Central memory CD8-positive, alpha-beta T cell (primary cell): ENCODE results near the gene CD320.

Experiments
- ATAC-seq: fragments of 150-1000 bp; cut with Tn5 transposase; replicated peaks from 2 replicates; pipeline ENCODE4 v1.10.0; 2022; ENCODE audit warnings: mild to moderate bottlenecking, moderate FRiP score, moderate number of reproducible peaks; ENCODE audit not compliant: poor library complexity, severe bottlenecking; ENCODE audit errors: extremely low read depth
- DNase-seq, 2 donors: peaks; one replicate each; pipeline ENCODE4 v3.0.0; 2021; ENCODE audit warnings: low spot score in 2 of 2
- H3K27ac Mint-ChIP-seq: one replicate; pipeline ENCODE4 v1.8.0; 2022; ENCODE audit warnings: low read depth, mild to moderate bottlenecking, moderate library complexity, mixed read lengths
- H3K27me3 Mint-ChIP-seq: one replicate; pipeline ENCODE4 v1.8.0; 2022; ENCODE audit warnings: mixed read lengths
- H3K36me3 Mint-ChIP-seq: one replicate; pipeline ENCODE4 v1.8.0; 2022; ENCODE audit warnings: mild to moderate bottlenecking, moderate library complexity, mixed read lengths; ENCODE audit not compliant: insufficient read depth
- H3K4me1 Mint-ChIP-seq: one replicate; pipeline ENCODE4 v1.8.0; 2022; ENCODE audit warnings: mixed read lengths
- H3K4me3 Mint-ChIP-seq: one replicate; pipeline ENCODE4 v1.8.0; 2022; ENCODE audit warnings: mild to moderate bottlenecking, moderate library complexity, mixed read lengths
- H3K9me3 Mint-ChIP-seq: one replicate; pipeline ENCODE4 v1.8.0; 2022; ENCODE audit warnings: mixed read lengths

CD320 gene

GRCh38 chr19:8338835-8339234 is 30.7 kb upstream of the CD320 start:
- peaks cover 11% of the 10 kb centered on the region for H3K4me1 Mint-ChIP-seq
- ATAC-seq = no peak
- peaks cover 4% of the 10 kb centered on the region for H3K36me3 Mint-ChIP-seq
- H3K27me3 Mint-ChIP-seq = peaks cover 34% of the 10 kb centered on the region
- H3K9me3 Mint-ChIP-seq = no peaks in the 10 kb centered on the region
- H3K4me3 Mint-ChIP-seq = no peak overlapping the region
- DNase-seq = no peak
- H3K27ac Mint-ChIP-seq = no peak overlapping the region

DNA sequence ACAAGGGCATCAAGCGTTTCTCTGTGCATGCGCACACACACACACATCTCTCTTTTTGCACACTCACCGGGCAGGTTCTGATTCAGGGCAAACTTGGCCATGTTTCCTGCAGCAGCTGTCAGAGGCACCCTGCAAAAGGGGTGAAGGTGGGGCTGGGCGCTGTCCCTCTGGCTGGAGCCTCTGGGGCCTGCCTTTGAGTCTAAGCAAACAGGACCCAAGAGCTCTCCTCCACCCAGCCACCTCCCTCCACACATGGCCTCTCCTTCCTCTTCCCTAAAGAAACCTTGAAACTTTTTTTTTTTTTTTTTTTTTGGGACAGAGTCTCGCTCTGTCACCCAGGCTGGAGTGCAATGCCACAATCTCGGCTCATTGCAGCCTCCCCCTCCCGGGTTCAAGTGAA is 29.6 kb upstream of the CD320 start:
- no peak for DNase-seq
- no peak overlapping the region for H3K4me3 Mint-ChIP-seq
- H3K4me1 Mint-ChIP-seq = peaks cover 6% of the 10 kb centered on the region
- peaks cover 34% of the 10 kb centered on the region for H3K27me3 Mint-ChIP-seq
- peaks cover 4% of the 10 kb centered on the region for H3K36me3 Mint-ChIP-seq
- ATAC-seq = no peak
- H3K9me3 Mint-ChIP-seq = no peaks in the 10 kb centered on the region
- H3K27ac Mint-ChIP-seq = no peak overlapping the region

DNA sequence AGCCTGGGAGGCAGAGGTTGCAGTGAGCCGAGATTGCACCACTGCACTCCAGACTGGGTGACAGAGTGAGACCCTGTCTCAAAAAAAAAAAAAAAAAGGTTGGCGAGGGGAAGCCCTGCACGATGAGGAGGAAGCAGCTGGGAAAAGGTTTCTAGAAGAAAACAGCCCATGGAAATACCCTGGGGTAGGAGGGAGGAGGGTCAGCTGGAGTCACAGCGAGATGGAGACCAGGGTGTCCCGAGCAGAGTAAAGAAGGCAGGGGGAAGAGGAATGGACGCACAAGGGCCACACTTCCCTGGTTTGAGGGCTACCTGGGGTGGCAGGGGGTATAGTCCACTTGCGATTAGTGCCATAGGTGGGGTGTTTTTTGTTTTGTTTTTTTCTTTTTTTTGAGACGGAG is 28.5 kb upstream of the CD320 start:
- ATAC-seq (no peak), DNase-seq (no peak)
- Mint-ChIP-seq H3K4me1 (peaks cover 6% of the 10 kb centered on the region), H3K36me3 (peaks cover 4% of the 10 kb centered on the region), H3K4me3 (no peak overlapping the region), H3K27ac (no peak overlapping the region), H3K27me3 (peaks cover 34% of the 10 kb centered on the region), H3K9me3 (no peaks in the 10 kb centered on the region)

DNA sequence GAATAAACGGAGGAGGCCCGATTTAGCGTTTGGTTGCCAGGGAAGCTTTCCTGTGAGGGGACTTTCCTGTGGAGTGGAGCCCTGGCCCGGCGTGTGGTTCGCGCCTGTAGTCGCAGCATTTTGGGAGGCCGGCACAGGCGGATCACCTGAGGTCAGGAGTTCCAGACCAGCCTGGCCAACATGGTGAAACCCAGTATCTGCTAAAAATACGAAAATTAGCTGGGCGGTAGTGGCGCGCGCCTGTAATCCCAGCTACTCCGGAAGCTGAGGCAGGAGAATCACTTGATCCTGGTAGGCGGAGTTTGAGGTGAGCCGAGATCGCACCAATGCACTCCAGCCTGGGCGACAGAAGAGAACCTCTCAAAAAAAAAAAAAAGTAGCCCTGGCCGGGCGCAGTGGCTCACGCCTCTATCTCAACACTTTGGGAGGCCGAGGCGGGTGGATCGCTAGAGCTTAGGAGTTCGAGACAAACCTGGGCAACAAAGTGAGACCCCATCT is 28.0 kb upstream of the CD320 start:
- H3K27me3 Mint-ChIP-seq = peaks cover 34% of the 10 kb centered on the region
- no peaks in the 10 kb centered on the region for H3K9me3 Mint-ChIP-seq
- peak overlapping the region; percentile 21 for H3K4me3 Mint-ChIP-seq
- DNase-seq (no peak), ATAC-seq (no peak)
- H3K27ac Mint-ChIP-seq = no peak overlapping the region
- H3K36me3 Mint-ChIP-seq = peaks cover 4% of the 10 kb centered on the region
- H3K4me1 Mint-ChIP-seq = peaks cover 6% of the 10 kb centered on the region

- Mint-ChIP-seq H3K4me1 (peaks cover 1% of the 10 kb centered on the region), H3K4me3 (peak overlapping the region; percentile 21), H3K36me3 (peaks cover 4% of the 10 kb centered on the region), H3K9me3 (no peaks in the 10 kb centered on the region), H3K27ac (no peak overlapping the region), H3K27me3 (peaks cover 34% of the 10 kb centered on the region)
- no peak for ATAC-seq
- no peak for DNase-seq
Measured at GRCh38 chr19:8335343-8336071, 27.3 kb upstream of the CD320 start.

GRCh38 chr19:8334458-8335342 is 26.5 kb upstream of the CD320 start:
- Mint-ChIP-seq H3K36me3 (peaks cover 4% of the 10 kb centered on the region), H3K27ac (no peak overlapping the region), H3K4me1 (no peaks in the 10 kb centered on the region), H3K27me3 (peaks cover 34% of the 10 kb centered on the region), H3K4me3 (no peak overlapping the region), H3K9me3 (no peaks in the 10 kb centered on the region)
- DNase-seq (no peak), ATAC-seq (no peak)

GRCh38 chr19:8333767-8334457 is 25.8 kb upstream of the CD320 start:
- peaks cover 1% of the 10 kb centered on the region for H3K36me3 Mint-ChIP-seq
- no peak for ATAC-seq
- no peaks in the 10 kb centered on the region for H3K4me1 Mint-ChIP-seq
- H3K27ac Mint-ChIP-seq = no peak overlapping the region
- peaks cover 31% of the 10 kb centered on the region for H3K27me3 Mint-ChIP-seq
- DNase-seq = no peak
- H3K4me3 Mint-ChIP-seq = no peak overlapping the region
- no peaks in the 10 kb centered on the region for H3K9me3 Mint-ChIP-seq

- Mint-ChIP-seq H3K4me3 (no peak overlapping the region), H3K9me3 (no peaks in the 10 kb centered on the region), H3K27me3 (peaks cover 23% of the 10 kb centered on the region), H3K27ac (no peak overlapping the region), H3K36me3 (peaks cover 3% of the 10 kb centered on the region), H3K4me1 (no peaks in the 10 kb centered on the region)
- DNase-seq = no peak
- ATAC-seq = no peak
Measured at GRCh38 chr19:8332976-8333766, 25.0 kb upstream of the CD320 start.

- DNase-seq = no peak
- Mint-ChIP-seq H3K36me3 (peaks cover 2% of the 10 kb centered on the region), H3K4me1 (no peaks in the 10 kb centered on the region), H3K27ac (no peak overlapping the region), H3K9me3 (no peaks in the 10 kb centered on the region), H3K27me3 (peaks cover 7% of the 10 kb centered on the region), H3K4me3 (no peak overlapping the region)
- no peak for ATAC-seq
Measured at GRCh38 chr19:8331263-8331845, 23.2 kb upstream of the CD320 start.

GRCh38 chr19:8329996-8330395 is 21.8 kb upstream of the CD320 start:
- Mint-ChIP-seq H3K27me3 (no peaks in the 10 kb centered on the region), H3K27ac (no peak overlapping the region), H3K4me3 (no peak overlapping the region), H3K9me3 (no peaks in the 10 kb centered on the region), H3K4me1 (no peaks in the 10 kb centered on the region), H3K36me3 (peaks cover 2% of the 10 kb centered on the region)
- no peak for DNase-seq
- no peak for ATAC-seq

- no peak overlapping the region for H3K4me3 Mint-ChIP-seq
- DNase-seq (no peak), ATAC-seq (no peak)
- no peaks in the 10 kb centered on the region for H3K27me3 Mint-ChIP-seq
- H3K4me1 Mint-ChIP-seq = peaks cover 31% of the 10 kb centered on the region
- peaks cover 29% of the 10 kb centered on the region for H3K36me3 Mint-ChIP-seq
- no peak overlapping the region for H3K27ac Mint-ChIP-seq
- H3K9me3 Mint-ChIP-seq = no peaks in the 10 kb centered on the region
Measured at GRCh38 chr19:8325454-8325853, 17.3 kb upstream of the CD320 start.
